ENCODE measurements around the gene GHR.

GHR gene

GRCh38 chr5:42675602-42676001 is 252.4 kb downstream of the GHR start:
- peak overlapping the region; percentile 68 for H3K4me2 ChIP-seq (ENCODE audit: low read depth, low read length)
- peaks cover 22% of the 10 kb centered on the region for H3K4me1 ChIP-seq (ENCODE audit: low read length)
- no peaks in the 10 kb centered on the region for H3K36me3 ChIP-seq (replicated peaks; ENCODE audit: insufficient read depth, low read length)
- no peaks in the 10 kb centered on the region for H3K27me3 ChIP-seq (replicated peaks; ENCODE audit: insufficient read depth, low read length)
- no peak overlapping the region for H3K27ac ChIP-seq (ENCODE audit: low read length)
- H3K79me2 ChIP-seq (ENCODE audit: low read length) = no peaks in the 10 kb centered on the region
- peak; percentile 64 for DNase-seq
- peaks cover 3% of the 10 kb centered on the region; the same call in 1 of the 2 replicates for H3F3A ChIP-seq (ENCODE audit: insufficient read depth, low read length)
- H3K4me3 ChIP-seq (ENCODE audit: low read length) = no peak overlapping the region; the same call in 1 of the 2 replicates
- no peaks in the 10 kb centered on the region for H4K20me1 ChIP-seq (ENCODE audit: insufficient read depth, low read length)
- H3K9me2 ChIP-seq (replicated peaks; ENCODE audit: insufficient read depth, low read length) = no peaks in the 10 kb centered on the region
- H2AFZ ChIP-seq (ENCODE audit: low read length) = no peak overlapping the region
- no peak overlapping the region for H3K9ac ChIP-seq (ENCODE audit: low read length)
- H3K9me3 ChIP-seq (replicated peaks; ENCODE audit: insufficient read depth, low read length) = no peaks in the 10 kb centered on the region
- no peak for TF ChIP-seq EZH2phosphoT487 (IDR thresholded peaks at IDR 0.05; ENCODE audit: low read length)
- no peak for TF ChIP-seq CTCF (IDR thresholded peaks at IDR 0.05; ENCODE audit: low read length)
- no peak for TF ChIP-seq EZH2 (optimal IDR thresholded peaks at IDR 0.05; ENCODE audit: low read depth, low read length)

- TF ChIP-seq EZH2phosphoT487 (IDR thresholded peaks at IDR 0.05; ENCODE audit: low read length) = no peak
- TF ChIP-seq EZH2 (optimal IDR thresholded peaks at IDR 0.05; ENCODE audit: low read depth, low read length) = no peak
- no peak for TF ChIP-seq CTCF (IDR thresholded peaks at IDR 0.05; ENCODE audit: low read length)
- no peaks in the 10 kb centered on the region for H3K9me3 ChIP-seq (replicated peaks; ENCODE audit: insufficient read depth, low read length)
- H3K9ac ChIP-seq (ENCODE audit: low read length) = no peak overlapping the region; the same call in 1 of the 2 replicates
- no peaks in the 10 kb centered on the region for H3K9me2 ChIP-seq (replicated peaks; ENCODE audit: insufficient read depth, low read length)
- H3K79me2 ChIP-seq (ENCODE audit: low read length) = no peaks in the 10 kb centered on the region
- peaks cover 3% of the 10 kb centered on the region; the same call in 1 of the 2 replicates for H3F3A ChIP-seq (ENCODE audit: insufficient read depth, low read length)
- H3K4me2 ChIP-seq (ENCODE audit: low read depth, low read length) = peak overlapping the region; percentile 68
- no peak overlapping the region for H3K4me3 ChIP-seq (ENCODE audit: low read length)
- no peaks in the 10 kb centered on the region for H3K36me3 ChIP-seq (replicated peaks; ENCODE audit: insufficient read depth, low read length)
- H3K4me1 ChIP-seq (ENCODE audit: low read length) = peaks cover 22% of the 10 kb centered on the region
- H3K27ac ChIP-seq (ENCODE audit: low read length) = peak overlapping the region; percentile 25; the same call in 1 of the 2 replicates
- peak; percentile 59 for DNase-seq
- no peaks in the 10 kb centered on the region for H4K20me1 ChIP-seq (ENCODE audit: insufficient read depth, low read length)
- H3K27me3 ChIP-seq (replicated peaks; ENCODE audit: insufficient read depth, low read length) = no peaks in the 10 kb centered on the region
- 0 out of 2 replicates have a peak overlapping the region, but pooled peaks have one; percentile 23 for H2AFZ ChIP-seq (ENCODE audit: low read length)
These were observed 253.1 kb downstream of the GHR start for GRCh38 chr5:42676362-42676761.

- no peaks in the 10 kb centered on the region; the same call in 1 of the 2 replicates for H3K9me3 ChIP-seq (replicated peaks; ENCODE audit: insufficient read depth, low read length)
- H3K79me2 ChIP-seq (ENCODE audit: low read length) = no peaks in the 10 kb centered on the region
- peaks cover 22% of the 10 kb centered on the region for H3K4me1 ChIP-seq (ENCODE audit: low read length)
- H3K27ac ChIP-seq (ENCODE audit: low read length) = no peak overlapping the region
- H3K4me2 ChIP-seq (ENCODE audit: low read depth, low read length) = no peak overlapping the region
- no peaks in the 10 kb centered on the region for H4K20me1 ChIP-seq (ENCODE audit: insufficient read depth, low read length)
- no peaks in the 10 kb centered on the region for H3K36me3 ChIP-seq (replicated peaks; ENCODE audit: insufficient read depth, low read length)
- no peak overlapping the region for H3K4me3 ChIP-seq (ENCODE audit: low read length)
- TF ChIP-seq CTCF (IDR thresholded peaks at IDR 0.05; ENCODE audit: low read length) (no peak), EZH2phosphoT487 (IDR thresholded peaks at IDR 0.05; ENCODE audit: low read length) (no peak), EZH2 (optimal IDR thresholded peaks at IDR 0.05; ENCODE audit: low read depth, low read length) (no peak)
- no peak overlapping the region for H3K9ac ChIP-seq (ENCODE audit: low read length)
- no peaks in the 10 kb centered on the region for H3K9me2 ChIP-seq (replicated peaks; ENCODE audit: insufficient read depth, low read length)
- peaks cover 3% of the 10 kb centered on the region; the same call in 1 of the 2 replicates for H3F3A ChIP-seq (ENCODE audit: insufficient read depth, low read length)
- no peak for DNase-seq
- H2AFZ ChIP-seq (ENCODE audit: low read length) = no peak overlapping the region
- no peaks in the 10 kb centered on the region for H3K27me3 ChIP-seq (replicated peaks; ENCODE audit: insufficient read depth, low read length)
These were observed 254.1 kb downstream of the GHR start for GRCh38 chr5:42677156-42677842.
